OCI-LY3 (cell line): Measurements from ENCODE around the gene TRA2A.

ENCODE experiments used
- H2AFZ ChIP-seq: fragments of 200-600, 300-600 bp; shearing (Covaris generic); 2 replicates; pipeline ENCODE4 v1.6.0; 2014; ENCODE audit warnings: antibody characterized with exemption, low read depth, low read length
- H3K27ac ChIP-seq: fragments of 200-600, 300-600 bp; sonication (generic); 2 replicates; pipeline ENCODE4 v1.5.1; 2014; ENCODE audit warnings: mild to moderate bottlenecking, low read length, moderate library complexity, mixed read lengths
- H3K27me3 ChIP-seq: fragments of 200-600, 300-600 bp; sonication (generic); 2 replicates; pipeline ENCODE4 v1.6.1; 2014; ENCODE audit warnings: low read depth, low read length, mixed read lengths
- H3K36me3 ChIP-seq: fragments of 200-600, 300-600 bp; sonication (generic); replicated peaks from 2 replicates; pipeline ENCODE3; 2014; ENCODE audit warnings: low read depth, low read length, mixed read lengths
- H3K4me1 ChIP-seq: fragments of 300-600, 200-600 bp; sonication (generic); 2 replicates; pipeline ENCODE4 v1.6.1; 2014; ENCODE audit warnings: low read length, mixed read lengths
- H3K4me2 ChIP-seq: fragments of 200-600, 300-600 bp; sonication (generic); 2 replicates; pipeline ENCODE4 v1.6.1; 2014; ENCODE audit warnings: low read length, mixed read lengths
- H3K4me3 ChIP-seq: fragments of 300-600, 200-600 bp; sonication (generic); 2 replicates; pipeline ENCODE4 v1.5.1; 2014; ENCODE audit warnings: antibody characterized with exemption, mild to moderate bottlenecking, low read length, moderate library complexity
- H3K79me2 ChIP-seq: fragments of 300-600, 200-600 bp; shearing (Covaris generic); 2 replicates; pipeline ENCODE4 v1.6.1; 2014; ENCODE audit warnings: mild to moderate bottlenecking, low read length, mixed read lengths
- H3K9ac ChIP-seq: fragments of 300-600, 200-600 bp; shearing (Covaris generic); 2 replicates; pipeline ENCODE4 v1.6.0; 2014; ENCODE audit warnings: mild to moderate bottlenecking, low read length, moderate library complexity
- H3K9me3 ChIP-seq: fragments of 200-600, 300-600 bp; shearing (Covaris generic); 2 replicates; pipeline ENCODE4 v1.6.1; 2014; ENCODE audit warnings: low read length, mixed read lengths; ENCODE audit not compliant: insufficient read depth
- H4K20me1 ChIP-seq: fragments of 200-600, 300-600 bp; sonication (generic); 2 replicates; pipeline ENCODE4 v1.6.1; 2016; ENCODE audit warnings: low read length, mixed read lengths; ENCODE audit not compliant: insufficient read depth
- CTCF ChIP-seq: fragments of 200-600, 300-600 bp; sonication (generic); IDR thresholded peaks from 2 replicates; pipeline ENCODE4 v1.5.1; 2014; ENCODE audit warnings: antibody characterized with exemption, low read length, low read depth
- EZH2phosphoT487 ChIP-seq: fragments of 200-600 bp; shearing (Covaris generic); IDR thresholded peaks from 2 replicates; pipeline ENCODE4 v1.6.1; 2018; ENCODE audit warnings: antibody characterized with exemption, mixed run types, low read depth

The TRA2A gene

GRCh38 chr7:23539494-23539907, 7.7 kb upstream of the TRA2A start:
- no peak for TF ChIP-seq CTCF
- no peak for TF ChIP-seq EZH2phosphoT487
- Histone ChIP-seq H4K20me1 (no peaks in the 10 kb centered on the region), H3K4me2 (peak overlapping the region; percentile 80), H3K36me3 (no peaks in the 10 kb centered on the region), H3K9ac (peak overlapping the region; percentile 40; the same call in 1 of the 2 replicates), H3K27ac (peak overlapping the region; percentile 47), H3K4me1 (peaks cover 17% of the 10 kb centered on the region), H3K4me3 (peak overlapping the region; percentile 30), H3K27me3 (no peaks in the 10 kb centered on the region), H3K9me3 (no peaks in the 10 kb centered on the region), H2AFZ (peak overlapping the region; percentile 96), H3K79me2 (no peaks in the 10 kb centered on the region)

- no peak overlapping the region for H3K4me2 ChIP-seq
- TF ChIP-seq EZH2phosphoT487, result no peak
- no peaks in the 10 kb centered on the region for H3K79me2 ChIP-seq
- no peak overlapping the region for H2AFZ ChIP-seq
- no peaks in the 10 kb centered on the region for H3K27me3 ChIP-seq
- no peak overlapping the region for H3K4me3 ChIP-seq
- no peak overlapping the region for H3K9ac ChIP-seq
- H3K9me3 ChIP-seq, result no peaks in the 10 kb centered on the region
- H3K4me1 ChIP-seq, result peaks cover 15% of the 10 kb centered on the region
- H3K36me3 ChIP-seq, result no peaks in the 10 kb centered on the region
- H3K27ac ChIP-seq, result no peak overlapping the region
- H4K20me1 ChIP-seq, result no peaks in the 10 kb centered on the region
Observed at GRCh38 chr7:23538301-23538700, 6.5 kb upstream of the TRA2A start.

GRCh38 chr7:23533238-23533604, 1.4 kb upstream of the TRA2A start:
- H3K9ac ChIP-seq, result no peak overlapping the region

GRCh38 chr7:23532490-23533237, 883 bp upstream of the TRA2A start:
- Histone ChIP-seq H3K27me3 (no peaks in the 10 kb centered on the region), H3K4me1 (peaks cover 18% of the 10 kb centered on the region; the same call in 1 of the 2 replicates), H3K27ac (peak overlapping the region; percentile 85; the same call in 1 of the 2 replicates), H3K9me3 (no peaks in the 10 kb centered on the region), H4K20me1 (peaks cover 37% of the 10 kb centered on the region), H3K36me3 (peaks cover 16% of the 10 kb centered on the region), H3K4me2 (peak overlapping the region; percentile 96), H3K4me3 (peak overlapping the region; percentile 99), H3K79me2 (peaks cover 50% of the 10 kb centered on the region), H3K9ac (peak overlapping the region; percentile 100), H2AFZ (peak overlapping the region; percentile 93; the same call in 1 of the 2 replicates)
- TF ChIP-seq CTCF, result no peak
- no peak for TF ChIP-seq EZH2phosphoT487

More at GRCh38 chr7:23533238-23533604, 1.4 kb upstream of the TRA2A start:
- Histone ChIP-seq H2AFZ (no peak overlapping the region), H4K20me1 (peaks cover 31% of the 10 kb centered on the region), H3K79me2 (peaks cover 44% of the 10 kb centered on the region), H3K27ac (no peak overlapping the region), H3K9me3 (no peaks in the 10 kb centered on the region), H3K27me3 (no peaks in the 10 kb centered on the region), H3K36me3 (peaks cover 16% of the 10 kb centered on the region), H3K4me2 (no peak overlapping the region), H3K4me1 (peaks cover 18% of the 10 kb centered on the region; the same call in 1 of the 2 replicates), H3K4me3 (no peak overlapping the region)
- TF ChIP-seq CTCF (no peak), EZH2phosphoT487 (no peak)
